ENCODE data around the gene OPN3. TPM values are rescaled to one million over a fixed set of nuclear protein-coding genes. Genes with fewer than 3 reads are reported as not detected.

The OPN3 gene
- total RNA-seq, 1 experiment from 2014 or later: 22.0 TPM

DNA sequence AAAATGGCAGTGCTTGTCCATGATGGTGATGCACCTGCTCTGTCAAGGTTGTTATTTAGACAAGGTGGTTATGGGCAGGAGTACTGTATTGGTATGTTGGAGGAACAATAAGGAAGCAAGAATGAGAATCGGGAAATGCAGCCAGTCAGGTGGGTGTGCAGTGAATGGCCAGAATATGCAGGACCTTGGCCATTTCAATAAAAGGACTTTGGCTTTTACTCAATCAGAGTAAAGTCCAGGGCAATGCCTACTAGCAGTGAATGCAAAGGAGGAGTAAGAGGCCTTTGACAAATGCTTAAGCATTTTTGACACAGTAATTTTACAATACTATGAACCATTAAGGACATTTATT, 2.4 kb upstream of the OPN3 start:
- no peak for DNase-seq
- H3K36me3 Mint-ChIP-seq (ENCODE audit: insufficient read depth, unreplicated experiment): peaks cover 27% of the 10 kb centered on the region
- CTCF ChIA-PET: no interaction called here
- peaks cover 42% of the 10 kb centered on the region for H3K4me1 Mint-ChIP-seq (ENCODE audit: low read depth, unreplicated experiment)
- H3K9me3 Mint-ChIP-seq (ENCODE audit: low read depth, unreplicated experiment): peaks cover 5% of the 10 kb centered on the region
- H3K27me3 Mint-ChIP-seq (ENCODE audit: unreplicated experiment): no peaks in the 10 kb centered on the region
- no peak overlapping the region for H3K4me3 Mint-ChIP-seq (ENCODE audit: low read depth, unreplicated experiment)
- TF ChIP-seq, protein P1, sequence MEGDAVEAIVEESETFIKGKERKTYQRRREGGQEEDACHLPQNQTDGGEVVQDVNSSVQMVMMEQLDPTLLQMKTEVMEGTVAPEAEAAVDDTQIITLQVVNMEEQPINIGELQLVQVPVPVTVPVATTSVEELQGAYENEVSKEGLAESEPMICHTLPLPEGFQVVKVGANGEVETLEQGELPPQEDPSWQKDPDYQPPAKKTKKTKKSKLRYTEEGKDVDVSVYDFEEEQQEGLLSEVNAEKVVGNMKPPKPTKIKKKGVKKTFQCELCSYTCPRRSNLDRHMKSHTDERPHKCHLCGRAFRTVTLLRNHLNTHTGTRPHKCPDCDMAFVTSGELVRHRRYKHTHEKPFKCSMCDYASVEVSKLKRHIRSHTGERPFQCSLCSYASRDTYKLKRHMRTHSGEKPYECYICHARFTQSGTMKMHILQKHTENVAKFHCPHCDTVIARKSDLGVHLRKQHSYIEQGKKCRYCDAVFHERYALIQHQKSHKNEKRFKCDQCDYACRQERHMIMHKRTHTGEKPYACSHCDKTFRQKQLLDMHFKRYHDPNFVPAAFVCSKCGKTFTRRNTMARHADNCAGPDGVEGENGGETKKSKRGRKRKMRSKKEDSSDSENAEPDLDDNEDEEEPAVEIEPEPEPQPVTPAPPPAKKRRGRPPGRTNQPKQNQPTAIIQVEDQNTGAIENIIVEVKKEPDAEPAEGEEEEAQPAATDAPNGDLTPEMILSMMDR (IDR thresholded peaks at IDR 0.05; ENCODE audit: unreplicated experiment): no peak
- peak overlapping the region; percentile 59 for H3K27ac Mint-ChIP-seq (ENCODE audit: unreplicated experiment)
- intact Hi-C loops (cut with micrococcal nuclease; ENCODE audit: unreplicated experiment): no loop called here
- BruUV-seq (replicated peaks): no TSS peak

DNA sequence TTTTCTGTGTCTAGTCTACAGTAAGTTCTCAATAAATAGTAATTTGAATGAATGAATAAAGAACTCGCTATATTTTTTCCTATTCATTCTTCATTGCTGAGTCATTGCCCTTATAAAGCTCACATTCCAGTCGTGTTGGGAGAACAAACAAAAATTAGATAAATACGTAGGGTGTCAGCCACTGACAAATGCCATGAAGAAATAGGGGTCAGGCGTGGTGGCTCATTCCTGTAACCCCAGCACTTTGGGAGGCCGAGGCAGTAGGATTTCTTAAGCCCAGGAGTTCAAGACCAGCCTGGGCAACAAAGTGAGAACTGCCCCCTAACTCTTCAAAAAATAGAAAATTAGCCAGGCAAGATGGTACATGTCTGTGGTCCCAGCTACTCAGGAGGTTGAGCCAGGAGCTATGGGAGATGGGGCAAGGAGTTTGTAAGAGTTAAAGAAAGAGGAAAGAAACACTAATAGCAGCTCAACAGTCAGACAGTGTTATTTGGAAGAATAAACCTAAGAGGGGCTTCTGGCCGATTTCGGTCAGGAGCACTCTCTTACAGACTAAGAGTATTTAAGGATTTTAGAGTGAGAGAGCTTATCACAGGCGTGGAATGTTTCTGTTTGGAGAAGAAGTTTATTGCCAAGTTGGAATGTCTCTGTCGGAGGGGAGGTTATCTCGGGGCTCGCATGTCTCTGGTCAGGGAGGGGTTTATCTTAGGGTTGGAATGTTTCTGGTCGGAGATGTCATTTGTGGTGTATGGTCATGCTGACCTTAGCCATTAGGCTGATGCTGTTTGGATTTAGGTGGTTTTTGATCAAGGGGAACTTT, 1.8 kb upstream of the OPN3 start:
- CTCF ChIA-PET: no interaction called here
- Mint-ChIP-seq H3K36me3 (ENCODE audit: insufficient read depth, unreplicated experiment) (peaks cover 27% of the 10 kb centered on the region), H3K9me3 (ENCODE audit: low read depth, unreplicated experiment) (peaks cover 5% of the 10 kb centered on the region), H3K4me3 (ENCODE audit: low read depth, unreplicated experiment) (no peak overlapping the region), H3K27me3 (ENCODE audit: unreplicated experiment) (no peaks in the 10 kb centered on the region), H3K4me1 (ENCODE audit: low read depth, unreplicated experiment) (peaks cover 47% of the 10 kb centered on the region), H3K27ac (ENCODE audit: unreplicated experiment) (peak overlapping the region; percentile 59)
- intact Hi-C loops (cut with micrococcal nuclease; ENCODE audit: unreplicated experiment): no loop called here
- BruUV-seq (replicated peaks): no TSS peak
- peak; percentile 43 for DNase-seq
- TF ChIP-seq, protein P1 (IDR thresholded peaks at IDR 0.05; ENCODE audit: unreplicated experiment): no peak

DNA sequence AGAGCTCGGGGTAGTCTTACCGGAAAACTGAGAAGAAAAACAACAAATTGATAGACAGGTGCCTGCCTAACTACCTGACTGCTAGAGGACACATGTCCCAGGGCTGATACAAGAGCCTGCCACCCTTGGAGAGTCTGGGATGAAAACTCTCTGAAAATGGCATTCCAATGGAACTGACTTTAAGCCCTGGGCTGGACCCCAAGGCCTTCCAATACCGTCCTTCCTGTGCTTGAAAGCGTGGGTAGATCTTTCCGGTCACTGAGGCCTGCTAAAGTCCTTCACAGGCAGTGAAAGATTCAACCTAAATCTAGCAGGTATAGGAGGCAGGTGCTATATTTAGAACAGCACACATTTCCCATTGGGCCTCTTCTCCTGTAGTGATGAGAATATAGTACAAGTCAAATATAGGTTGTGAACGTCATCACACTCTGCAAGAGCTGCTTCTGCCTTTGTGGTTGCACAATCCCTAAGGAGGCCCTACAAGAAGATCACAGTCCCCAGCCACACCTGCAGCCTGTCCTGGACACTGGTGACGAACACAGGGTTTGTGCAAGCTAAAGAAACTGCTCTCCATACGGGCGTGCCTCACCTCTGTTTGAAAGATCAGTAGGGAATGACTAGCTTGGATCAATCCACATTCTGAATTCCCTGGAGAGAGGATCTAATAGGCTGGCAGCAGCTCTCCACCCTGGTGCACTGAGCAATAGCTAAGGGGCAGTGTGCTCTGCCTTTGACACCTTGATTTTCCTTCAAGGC, 876 bp upstream of the OPN3 start:
- DNase-seq: no peak
- no TSS peak for BruUV-seq (replicated peaks)
- TF ChIP-seq, protein P1 (IDR thresholded peaks at IDR 0.05; ENCODE audit: unreplicated experiment): no peak
- H3K27me3 Mint-ChIP-seq (ENCODE audit: unreplicated experiment): no peaks in the 10 kb centered on the region
- H3K4me3 Mint-ChIP-seq (ENCODE audit: low read depth, unreplicated experiment): peak overlapping the region; percentile 85
- H3K9me3 Mint-ChIP-seq (ENCODE audit: low read depth, unreplicated experiment): peaks cover 5% of the 10 kb centered on the region
- intact Hi-C loops (cut with micrococcal nuclease; ENCODE audit: unreplicated experiment): no loop called here
- H3K36me3 Mint-ChIP-seq (ENCODE audit: insufficient read depth, unreplicated experiment): peaks cover 27% of the 10 kb centered on the region
- CTCF ChIA-PET: interaction anchor here (0.6 to 1.3 kb wide), 3 partner anchors 20 to 365 kb away, joined by 3 to 4 read pairs (median 3); no protein-coding TSS in a partner anchor
- H3K4me1 Mint-ChIP-seq (ENCODE audit: low read depth, unreplicated experiment): peaks cover 48% of the 10 kb centered on the region
- H3K27ac Mint-ChIP-seq (ENCODE audit: unreplicated experiment): peak overlapping the region; percentile 59

DNA sequence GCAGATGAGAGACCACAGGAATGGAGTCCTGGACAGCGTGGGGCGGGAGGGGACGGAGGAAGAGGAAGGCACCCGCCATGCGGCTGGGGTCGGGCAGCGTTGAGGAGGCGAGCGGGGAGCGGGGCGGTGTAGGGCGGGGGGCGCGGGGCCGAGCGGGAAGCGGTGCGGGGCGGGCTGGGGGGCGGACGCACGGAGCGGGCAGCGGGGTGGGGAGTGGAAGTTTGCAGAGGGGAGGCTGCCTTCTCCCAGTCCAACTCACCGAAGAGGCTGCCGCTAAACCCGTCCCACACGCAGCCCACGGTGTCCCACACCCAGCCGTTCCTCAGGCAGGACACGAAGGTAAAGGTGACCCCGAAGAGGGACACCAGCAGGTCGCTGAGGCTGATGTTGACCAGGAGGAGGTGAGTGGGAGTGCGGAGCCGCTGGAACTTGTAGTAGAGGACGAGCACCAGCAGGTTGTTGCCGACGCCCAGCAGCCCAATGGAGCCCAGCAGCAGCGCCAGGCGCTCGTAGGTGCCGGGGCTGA, 483 bp downstream of the OPN3 start:
- CTCF ChIA-PET: interaction anchor here (0.5 to 1.3 kb wide), 2 partner anchors 22 to 211 kb away, joined by 3 to 5 read pairs; no protein-coding TSS in a partner anchor
- H3K4me1 Mint-ChIP-seq (ENCODE audit: low read depth, unreplicated experiment): peaks cover 48% of the 10 kb centered on the region
- no peaks in the 10 kb centered on the region for H3K27me3 Mint-ChIP-seq (ENCODE audit: unreplicated experiment)
- TF ChIP-seq, protein P1 (IDR thresholded peaks at IDR 0.05; ENCODE audit: unreplicated experiment): no peak
- BruUV-seq (replicated peaks): no TSS peak
- peak overlapping the region; percentile 85 for H3K4me3 Mint-ChIP-seq (ENCODE audit: low read depth, unreplicated experiment)
- H3K27ac Mint-ChIP-seq (ENCODE audit: unreplicated experiment): peak overlapping the region; percentile 83
- DNase-seq: peak; percentile 49
- intact Hi-C loops (cut with micrococcal nuclease; ENCODE audit: unreplicated experiment): no loop called here
- H3K9me3 Mint-ChIP-seq (ENCODE audit: low read depth, unreplicated experiment): peaks cover 5% of the 10 kb centered on the region
- H3K36me3 Mint-ChIP-seq (ENCODE audit: insufficient read depth, unreplicated experiment): peaks cover 34% of the 10 kb centered on the region
